Common myeloid progenitor, CD34-positive (primary cell): ENCODE results near the gene OR10H5.
"Not testable (repeated sequence)": the region's sequence is repeated elsewhere in the genome, so short reads cannot be mapped to it uniquely, and the experiment has no call there.

Experiments used
- CTCF ChIA-PET: fragments of 350-600 bp; sonication (Branson Sonifier 250); formaldehyde crosslinking; loops from one replicate; lab custom pipeline; 2021; ENCODE audit warnings: antibody characterized with exemption; lab: Charles Lee
- POLR2A ChIA-PET: fragments of 350-600 bp; sonication (Branson Sonifier 250); formaldehyde crosslinking; loops from one replicate; lab custom pipeline; 2021; ENCODE audit warnings: antibody characterized with exemption; lab: Charles Lee
- DNase-seq, 3 donors: peaks; one replicate each; pipeline versions ENCODE4 v3.0.0 to v3.0.0-alpha.2; 2013
- H3K27ac ChIP-seq, 2 experiments: 1 replicate in 1 of 2; 2 replicates in 1 of 2; pipeline ENCODE4 v1.7.0; 2013; ENCODE audit warnings: inconsistent platforms in 2 of 2, low read length in 2 of 2, mild to moderate bottlenecking in 2 of 2, low read depth in 1 of 2, moderate library complexity in 1 of 2; ENCODE audit not compliant: severe bottlenecking in 2 of 2, insufficient read depth in 1 of 2, poor library complexity in 1 of 2
- H3K27me3 ChIP-seq, 5 experiments: replicated peaks in 2 of 5; 1 replicate in 3 of 5; 2 replicates in 2 of 5; pipeline versions ENCODE4 v1.6.1 to v1.7.0; 2013; ENCODE audit warnings: low read length in 4 of 5, mild to moderate bottlenecking in 2 of 5, moderate library complexity in 2 of 5, inconsistent platforms in 1 of 5; ENCODE audit not compliant: insufficient read depth in 5 of 5, control insufficient read depth in 4 of 5
- H3K36me3 ChIP-seq, 4 experiments: 1 replicate in 2 of 4; 2 replicates in 2 of 4; pipeline versions ENCODE4 v1.6.1 to v1.7.0; 2013; ENCODE audit warnings: low read length in 3 of 4, control low read depth in 1 of 4, mild to moderate bottlenecking in 1 of 4; ENCODE audit not compliant: control insufficient read depth in 4 of 4, insufficient read depth in 4 of 4
- H3K4me1 ChIP-seq, 4 experiments: 1 replicate in 3 of 4; 2 replicates in 1 of 4; pipeline versions ENCODE4 v1.6.1 to v1.7.1; 2013; ENCODE audit warnings: low read length in 3 of 4, mild to moderate bottlenecking in 3 of 4, control low read depth in 1 of 4, inconsistent platforms in 1 of 4, moderate library complexity in 1 of 4; ENCODE audit not compliant: control insufficient read depth in 4 of 4, insufficient read depth in 4 of 4; ENCODE audit errors: control extremely low read depth in 1 of 4
- H3K4me3 ChIP-seq, 7 experiments: 1 replicate in 4 of 7; 2 replicates in 3 of 7; pipeline versions ENCODE4 v1.5.1 to v1.7.0; 2013; ENCODE audit warnings: mild to moderate bottlenecking in 7 of 7, low read length in 6 of 7, moderate library complexity in 6 of 7, inconsistent platforms in 2 of 7, low read depth in 2 of 7, control low read depth in 1 of 7; ENCODE audit not compliant: insufficient read depth in 4 of 7, control insufficient read depth in 1 of 7; ENCODE audit errors: extremely low read depth in 1 of 7
- H3K9me3 ChIP-seq, 5 experiments: 1 replicate in 4 of 5; 2 replicates in 1 of 5; pipeline versions ENCODE4 v1.6.1 to v1.7.1; 2013; ENCODE audit warnings: low read length in 4 of 5, mild to moderate bottlenecking in 2 of 5, inconsistent platforms in 1 of 5, low read depth in 1 of 5, moderate library complexity in 1 of 5; ENCODE audit not compliant: control insufficient read depth in 4 of 5, insufficient read depth in 2 of 5; ENCODE audit errors: control extremely low read depth in 1 of 5
- WGBS: methylation state at CpG from one replicate; pipeline ENCODE4 v1.1.5; 2013; ENCODE audit not compliant: insufficient coverage; 5-methylcytosine and 5-hydroxymethylcytosine counted together

The OR10H5 gene

GRCh38 chr19:15774159-15774558, 13.3 kb upstream of the OR10H5 start:
- H3K9me3 ChIP-seq, H3K27ac ChIP-seq, H3K4me3 ChIP-seq, CTCF ChIA-PET, H3K36me3 ChIP-seq, DNase-seq, POLR2A ChIA-PET, H3K4me1 ChIP-seq: not testable (repeated sequence)
- WGBS: 89% methylated on average over 2 of the region's 3 CpGs
- peaks cover 0 to 14% (median 9%) of the 10 kb centered on the region in 5 experiments for H3K27me3 ChIP-seq

- Histone ChIP-seq H3K4me1 (no peaks in the 10 kb centered on the region), H3K9me3 (peaks cover 0 to 6% (median 2%) of the 10 kb centered on the region in 5 experiments), H3K36me3 (no peaks in the 10 kb centered on the region), H3K27ac (no peak overlapping the region), H3K27me3 (peaks cover 0 to 14% (median 9%) of the 10 kb centered on the region in 5 experiments), H3K4me3 (no peak overlapping the region)
- WGBS: 63% methylated on average over 1 of the region's 2 CpGs
- POLR2A ChIA-PET: no interaction called here
- CTCF ChIA-PET: no interaction called here
- DNase-seq: no peak
These were observed 12.2 kb upstream of the OR10H5 start for GRCh38 chr19:15775249-15775648.

- no peak overlapping the region for H3K4me3 ChIP-seq
- H3K36me3 ChIP-seq: no peaks in the 10 kb centered on the region
- H3K27ac ChIP-seq: no peak overlapping the region
- no peaks in the 10 kb centered on the region for H3K4me1 ChIP-seq
- WGBS: 91% methylated on average over 4 of the region's 4 CpGs
- peaks cover 0 to 14% (median 7%) of the 10 kb centered on the region in 5 experiments for H3K27me3 ChIP-seq
- DNase-seq: no peak
- CTCF ChIA-PET: no interaction called here
- POLR2A ChIA-PET: no interaction called here
- peaks cover 0 to 6% (median 2%) of the 10 kb centered on the region in 5 experiments for H3K9me3 ChIP-seq
These were observed 11.2 kb upstream of the OR10H5 start for GRCh38 chr19:15776264-15776663.

- ChIA-PET POLR2A (no interaction called here), CTCF (no interaction called here)
- 62% methylated on average over 8 of the region's 9 CpGs for WGBS
- H3K9me3 ChIP-seq: peaks cover 0 to 6% (median 2%) of the 10 kb centered on the region in 5 experiments
- no peak overlapping the region for H3K27ac ChIP-seq
- H3K27me3 ChIP-seq: peaks cover 0 to 14% (median 7%) of the 10 kb centered on the region in 5 experiments
- H3K4me3 ChIP-seq: no peak overlapping the region
- no peak for DNase-seq
- H3K36me3 ChIP-seq: no peaks in the 10 kb centered on the region
- peaks cover 0 to 3% (median 0%) of the 10 kb centered on the region in 4 experiments for H3K4me1 ChIP-seq
These were observed 10.2 kb upstream of the OR10H5 start for GRCh38 chr19:15776991-15777970.

GRCh38 chr19:15779756-15780476, 7.5 kb upstream of the OR10H5 start:
- H3K27me3 ChIP-seq: peaks cover 0 to 10% (median 4%) of the 10 kb centered on the region in 5 experiments
- peaks cover 0 to 4% (median 2%) of the 10 kb centered on the region in 4 experiments for H3K4me1 ChIP-seq
- ChIA-PET CTCF (no interaction called here), POLR2A (no interaction called here)
- no peak overlapping the region for H3K27ac ChIP-seq
- no peak overlapping the region for H3K4me3 ChIP-seq
- no peaks in the 10 kb centered on the region for H3K36me3 ChIP-seq
- H3K9me3 ChIP-seq: peaks cover 0 to 2% (median 0%) of the 10 kb centered on the region in 5 experiments
- no peak for DNase-seq
- WGBS: 51% methylated on average over 7 of the region's 10 CpGs

GRCh38 chr19:15780610-15781418, 6.6 kb upstream of the OR10H5 start:
- no peak for DNase-seq
- Histone ChIP-seq H3K36me3 (no peaks in the 10 kb centered on the region), H3K9me3 (peaks cover 0 to 2% (median 0%) of the 10 kb centered on the region in 5 experiments), H3K4me1 (peaks cover 0 to 4% (median 2%) of the 10 kb centered on the region in 4 experiments), H3K27ac (no peak overlapping the region), H3K27me3 (peaks cover 0 to 10% (median 4%) of the 10 kb centered on the region in 5 experiments), H3K4me3 (no peak overlapping the region)
- 74% methylated on average over 7 of the region's 7 CpGs for WGBS
- CTCF ChIA-PET: no interaction called here
- POLR2A ChIA-PET: no interaction called here
